AG04449 (cell line): Measurements from ENCODE around the gene MSH3.
"Not testable (repeated sequence)": the region's sequence is repeated elsewhere in the genome, so short reads cannot be mapped to it uniquely, and the experiment has no call there.

ENCODE experiments used
- CTCF ChIA-PET: fragments of 350-600 bp; formaldehyde crosslinking; extraction: SDS; loops from one replicate; lab custom pipeline; 2021; ENCODE audit warnings: antibody characterized with exemption; lab: Yijun Ruan, JAX
- POLR2A ChIA-PET: fragments of 400-600, 350-600 bp; formaldehyde crosslinking; extraction: SDS; loops from one replicate; lab custom pipeline; 2020; ENCODE audit warnings: antibody characterized with exemption, inconsistent platforms; lab: Yijun Ruan, JAX
- DNase-seq: peaks from one replicate; pipeline ENCODE4 v3.0.0-alpha.2; 2010; ENCODE audit warnings: low read depth, low spot score
- H3K4me3 ChIP-seq: 2 replicates; pipeline ENCODE4 v1.5.1; 2011; ENCODE audit warnings: low read depth, mild to moderate bottlenecking, control low read depth, low read length
- CTCF ChIP-seq: IDR thresholded peaks from one replicate; pipeline ENCODE4 v1.5.1; 2011; ENCODE audit warnings: mild to moderate bottlenecking, moderate library complexity, low read length, control low read depth, inconsistent platforms; ENCODE audit not compliant: insufficient read depth; ENCODE audit errors: missing control alignments

MSH3 gene

GRCh38 chr5:80894083-80894482, 239.6 kb downstream of the MSH3 start:
- CTCF ChIA-PET, result no interaction called here
- TF ChIP-seq CTCF, result no peak
- POLR2A ChIA-PET, result no interaction called here
- H3K4me3 ChIP-seq, result no peak overlapping the region
- no peak for DNase-seq

GRCh38 chr5:80895523-80895922, 241.1 kb downstream of the MSH3 start:
- CTCF ChIA-PET, result no interaction called here
- no peak for DNase-seq
- POLR2A ChIA-PET, result no interaction called here
- TF ChIP-seq CTCF, result no peak
- H3K4me3 ChIP-seq, result no peak overlapping the region

- POLR2A ChIA-PET, DNase-seq, CTCF ChIA-PET, H3K4me3 ChIP-seq: not testable (repeated sequence)
Observed at GRCh38 chr5:80902624-80903023, 248.2 kb downstream of the MSH3 start.

- no peak for TF ChIP-seq CTCF
- ChIA-PET CTCF (no interaction called here), POLR2A (no interaction called here)
- no peak overlapping the region for H3K4me3 ChIP-seq
- DNase-seq, result no peak
Observed at GRCh38 chr5:80904533-80905187, 250.2 kb downstream of the MSH3 start.

- DNase-seq, result no peak
- ChIA-PET CTCF (interaction anchor here (1.6 kb wide), 1 partner anchor 11 kb away, joined by 4 read pairs; no protein-coding TSS in a partner anchor), POLR2A (no interaction called here)
- no peak overlapping the region for H3K4me3 ChIP-seq
- TF ChIP-seq CTCF, result no peak
Observed at GRCh38 chr5:80905405-80905804, 251.0 kb downstream of the MSH3 start.

- ChIA-PET CTCF (no interaction called here), POLR2A (no interaction called here)
- H3K4me3 ChIP-seq, result no peak overlapping the region
- no peak for DNase-seq
- no peak for TF ChIP-seq CTCF
Observed at GRCh38 chr5:80912479-80912878, 258.0 kb downstream of the MSH3 start.

GRCh38 chr5:80915716-80916115, 261.3 kb downstream of the MSH3 start:
- no peak overlapping the region for H3K4me3 ChIP-seq
- POLR2A ChIA-PET, result no interaction called here
- DNase-seq, result no peak
- TF ChIP-seq CTCF, result no peak
- CTCF ChIA-PET, result interaction anchor here (1.0 kb wide), 1 partner anchor 10 kb away, joined by 4 read pairs; no protein-coding TSS in a partner anchor
